ENCODE data around the gene REC8.

The REC8 gene

GRCh38 chr14:24138396-24139271 is 33.2 kb upstream of the REC8 start:
- no peak for DNase-seq (ENCODE audit: low read depth in 2 of 2)

- no peak for DNase-seq (ENCODE audit: low read depth in 2 of 2)
These were observed 32.5 kb upstream of the REC8 start for GRCh38 chr14:24139272-24139934.

- DNase-seq (ENCODE audit: low read depth in 2 of 2): peak; percentile 97 to 99
These were observed 30.6 kb upstream of the REC8 start, which contains the start of gene EMC9 for GRCh38 chr14:24141097-24141880. TSS of gene EMC9 (minus strand) at chr14:24141591. CDS start at chr14:24141304, 287 bp downstream.

- DNase-seq (ENCODE audit: low read depth in 2 of 2): no peak
These were observed 28.4 kb upstream of the REC8 start for GRCh38 chr14:24143511-24143910.

- no peak for DNase-seq (ENCODE audit: low read depth in 2 of 2)
These were observed 27.4 kb upstream of the REC8 start for GRCh38 chr14:24144451-24144850.

GRCh38 chr14:24145219-24145618 is 26.7 kb upstream of the REC8 start:
- DNase-seq (ENCODE audit: low read depth in 2 of 2): no peak

- DNase-seq (ENCODE audit: low read depth in 2 of 2): no peak
These were observed 26.0 kb upstream of the REC8 start for GRCh38 chr14:24145690-24146452.

- DNase-seq (ENCODE audit: low read depth in 2 of 2): peak; percentile 68 to 69
These were observed 25.4 kb upstream of the REC8 start, which contains the start of gene PSME2 for GRCh38 chr14:24146453-24146977. TSS of gene PSME2 (minus strand) at chr14:24146610. CDS start at chr14:24146581, 29 bp downstream.

GRCh38 chr14:24146978-24147760 is 24.7 kb upstream of the REC8 start, which contains the start of gene RNF31:
TSS of gene RNF31 (plus strand) at chr14:24147498. CDS start at chr14:24147699, 201 bp downstream.
- DNase-seq (ENCODE audit: low read depth in 2 of 2): peak; percentile 92 to 97

- no peak for DNase-seq (ENCODE audit: low read depth in 2 of 2)
These were observed 24.0 kb upstream of the REC8 start for GRCh38 chr14:24147761-24148428.

GRCh38 chr14:24149302-24149969 is 22.4 kb upstream of the REC8 start:
- no peak for DNase-seq (ENCODE audit: low read depth in 2 of 2)

- DNase-seq (ENCODE audit: low read depth in 2 of 2): no peak
These were observed 21.8 kb upstream of the REC8 start for GRCh38 chr14:24150061-24150460.

GRCh38 chr14:24150567-24150966 is 21.3 kb upstream of the REC8 start:
- DNase-seq (ENCODE audit: low read depth in 2 of 2): no peak

- DNase-seq (ENCODE audit: low read depth in 2 of 2): no peak
These were observed 20.9 kb upstream of the REC8 start for GRCh38 chr14:24150993-24151392.

GRCh38 chr14:24151404-24152080 is 20.3 kb upstream of the REC8 start:
- DNase-seq (ENCODE audit: low read depth in 2 of 2): no peak

- no peak for DNase-seq (ENCODE audit: low read depth in 2 of 2)
These were observed 16.8 kb upstream of the REC8 start for GRCh38 chr14:24155100-24155499.

- no peak for DNase-seq (ENCODE audit: low read depth in 2 of 2)
These were observed 15.0 kb upstream of the REC8 start for GRCh38 chr14:24156840-24157239.

GRCh38 chr14:24157331-24157730 is 14.5 kb upstream of the REC8 start:
- DNase-seq (ENCODE audit: low read depth in 2 of 2): no peak

Data from stimulated activated CD8-positive, alpha-beta memory T cell treated with anti-CD3 and anti-CD28 coated beads, Interleukin-15, amount 100 ng/mL, for 4 hours (primary cell).